GM19239 (cell line): ENCODE measurements around the gene PCBP1.
"Not testable (repeated sequence)": the region's sequence is repeated elsewhere in the genome, so short reads cannot be mapped to it uniquely, and the experiment has no call there.

Experiments used
- DNase-seq: peaks from one replicate; pipeline ENCODE4 v3.0.0; 2011; ENCODE audit warnings: low spot score; ENCODE audit not compliant: insufficient read length
- FAIRE-seq: peaks from 2 replicates; lab custom pipeline; 2011; peaks lifted over from hg19 to GRCh38; lab: Jason Lieb, UNC

PCBP1 gene

GRCh38 chr2:70121627-70122372 lies 34.5 kb downstream of the PCBP1 start:
- FAIRE-seq (peak; percentile 79), DNase-seq (no peak)

GRCh38 chr2:70122470-70122869 lies 35.2 kb downstream of the PCBP1 start:
- FAIRE-seq (no peak), DNase-seq (no peak)

- DNase-seq (no peak), FAIRE-seq (no peak)
These were observed 36.0 kb downstream of the PCBP1 start for GRCh38 chr2:70123051-70123828.

- DNase-seq, result no peak
- FAIRE-seq, result no peak
These were observed 36.5 kb downstream of the PCBP1 start for GRCh38 chr2:70123829-70124116.

- DNase-seq, result no peak
- no peak for FAIRE-seq
These were observed 37.8 kb downstream of the PCBP1 start for GRCh38 chr2:70124983-70125480.

GRCh38 chr2:70125498-70125898 lies 38.2 kb downstream of the PCBP1 start:
- FAIRE-seq (peak; percentile 35), DNase-seq (no peak)

- FAIRE-seq (no peak), DNase-seq (no peak)
These were observed 39.1 kb downstream of the PCBP1 start for GRCh38 chr2:70126413-70126812.

- peak; percentile 44 for FAIRE-seq
- DNase-seq, result no peak
These were observed 40.7 kb downstream of the PCBP1 start for GRCh38 chr2:70128005-70128404.

GRCh38 chr2:70131344-70132143 lies 44.3 kb downstream of the PCBP1 start:
- not testable (repeated sequence) for DNase-seq
- peak; percentile 23 for FAIRE-seq

GRCh38 chr2:70132244-70133126 lies 45.2 kb downstream of the PCBP1 start:
- FAIRE-seq (peak; percentile 92), DNase-seq (no peak)

- no peak for FAIRE-seq
These were observed 45.8 kb downstream of the PCBP1 start for GRCh38 chr2:70133127-70133452.

GRCh38 chr2:70133491-70134322 lies 46.4 kb downstream of the PCBP1 start:
- no peak for DNase-seq
- peak; percentile 90 for FAIRE-seq

More at GRCh38 chr2:70133127-70133452, 45.8 kb downstream of the PCBP1 start:
- DNase-seq, result no peak

- DNase-seq, FAIRE-seq: not testable (repeated sequence)
These were observed 47.2 kb downstream of the PCBP1 start for GRCh38 chr2:70134323-70134983.
